Tibial artery (tissue), 4 donors: ENCODE measurements around the gene LDHA.

Experiments used
- DNase-seq, 2 donors: peaks; one replicate each; pipeline ENCODE4 v3.0.0-alpha.2; 2019
- H3K27ac ChIP-seq, 2 donors: fragments of 200-600 bp; sonication (generic) in 1 of 2; 1 replicate in 1 of 2; 2 replicates in 1 of 2; pipeline ENCODE4 v1.5.1; 2018 to 2019; ENCODE audit warnings: mild to moderate bottlenecking in 1 of 2
- H3K27me3 ChIP-seq, 2 donors: fragments of 200-600 bp; sonication (generic) in 1 of 2; one replicate each; pipeline versions ENCODE4 v1.5.1 to v1.6.0; 2016 to 2019
- H3K36me3 ChIP-seq, 3 donors: fragments of 200-600 bp; sonication (generic) in 2 of 3; one replicate each; pipeline ENCODE4 v1.5.1; 2016 to 2019; ENCODE audit warnings: mild to moderate bottlenecking in 2 of 3
- H3K4me1 ChIP-seq, 4 donors: fragments of 200-600 bp; sonication (generic) in 2 of 4; 1 replicate in 3 of 4; 2 replicates in 1 of 4; pipeline ENCODE4 v1.5.1; 2016 to 2019
- H3K4me3 ChIP-seq, 2 donors: fragments of 200-600 bp; sonication (generic) in 1 of 2; 1 replicate in 1 of 2; 2 replicates in 1 of 2; pipeline ENCODE4 v1.5.1; 2018 to 2019; ENCODE audit warnings: mild to moderate bottlenecking in 2 of 2
- H3K9me3 ChIP-seq, 3 donors: fragments of 200-600 bp; sonication (generic) in 1 of 3; one replicate each; pipeline ENCODE4 v1.5.1; 2016 to 2019
- CTCF ChIP-seq, 2 experiments: fragments of 200-600 bp in 1 of 2; fragments of 450-650 bp in 1 of 2; IDR thresholded peaks; one replicate each; pipeline ENCODE4 v1.5.1; 2017 to 2019; ENCODE audit warnings: antibody characterized with exemption in 2 of 2, mild to moderate bottlenecking in 1 of 2, moderate library complexity in 1 of 2
- intact Hi-C: fragments of 100-400 bp; cut with DNase I; formaldehyde crosslinking; loops from one replicate; pipeline ENCODE4 v1.15.0; 2023; ENCODE audit warnings: low total_unique reads

The LDHA gene

DNA sequence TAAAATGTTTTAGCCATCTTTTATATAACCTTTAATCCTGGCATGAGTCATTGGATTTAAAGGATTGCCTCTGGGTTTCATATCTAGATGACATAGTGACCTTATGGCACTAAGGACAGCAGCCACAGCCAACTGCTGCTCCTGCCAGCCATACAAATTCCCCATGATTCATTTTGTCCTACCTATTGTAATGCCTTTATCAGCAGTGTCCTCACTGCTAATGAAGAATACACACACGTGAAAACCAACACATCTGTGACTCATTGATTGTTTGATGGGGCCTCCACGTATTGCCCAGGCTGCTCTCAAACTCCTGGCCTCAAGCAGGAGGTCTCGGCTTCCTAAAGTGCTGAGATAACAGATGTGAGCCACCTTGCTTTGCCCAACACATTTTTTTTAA is 63.1 kb downstream of the LDHA start:
- DNase-seq: no peak
- Histone ChIP-seq H3K4me3 (no peak overlapping the region), H3K4me1 (no peaks in the 10 kb centered on the region), H3K36me3 (no peaks in the 10 kb centered on the region), H3K9me3 (no peaks in the 10 kb centered on the region), H3K27me3 (peaks cover 0 to 9% of the 10 kb centered on the region in 2 donors), H3K27ac (no peak overlapping the region)
- TF ChIP-seq CTCF (IDR thresholded peaks at IDR 0.05): no peak
- intact Hi-C loops: loop anchor here (10.0 kb wide), 1 partner anchor 1827 kb away; no protein-coding TSS in a partner anchor
